Fibroblast of lung (primary cell): ENCODE measurements around the gene CDHR4.

ENCODE experiments used
- CTCF ChIP-seq, 2 donors: IDR thresholded peaks in 1 of 2; conservative IDR thresholded peaks in 1 of 2; 1 replicate in 1 of 2; 2 replicates in 1 of 2; pipeline ENCODE4 v1.5.1; 2011 to 2012; ENCODE audit warnings: low read length in 2 of 2, control low read depth in 1 of 2, inconsistent platforms in 1 of 2, low read depth in 1 of 2, mild to moderate bottlenecking in 1 of 2
- EZH2 ChIP-seq: IDR thresholded peaks from 2 replicates; pipeline ENCODE4 v1.5.1; 2012; ENCODE audit warnings: low read length, control low read depth, mild to moderate bottlenecking; ENCODE audit errors: missing control alignments

GRCh38 chr3:49807431-49808114, 7.9 kb upstream of the CDHR4 start:
- no peak for TF ChIP-seq CTCF (conservative IDR thresholded peaks at IDR 0.05 in 1 of 2, IDR thresholded peaks at IDR 0.05 in 1 of 2; ENCODE audit: low read depth in 1 of 2, low read length in 2 of 2)
- TF ChIP-seq EZH2, result no peak
